ENCODE data around the gene AGPAT3. TPM values are rescaled to one million over a fixed set of nuclear protein-coding genes. Genes with fewer than 3 reads are reported as not detected.

The AGPAT3 gene
- total RNA-seq, 4 donors from 2014 or later, result 63.5 to 225 (median 161) TPM

DNA sequence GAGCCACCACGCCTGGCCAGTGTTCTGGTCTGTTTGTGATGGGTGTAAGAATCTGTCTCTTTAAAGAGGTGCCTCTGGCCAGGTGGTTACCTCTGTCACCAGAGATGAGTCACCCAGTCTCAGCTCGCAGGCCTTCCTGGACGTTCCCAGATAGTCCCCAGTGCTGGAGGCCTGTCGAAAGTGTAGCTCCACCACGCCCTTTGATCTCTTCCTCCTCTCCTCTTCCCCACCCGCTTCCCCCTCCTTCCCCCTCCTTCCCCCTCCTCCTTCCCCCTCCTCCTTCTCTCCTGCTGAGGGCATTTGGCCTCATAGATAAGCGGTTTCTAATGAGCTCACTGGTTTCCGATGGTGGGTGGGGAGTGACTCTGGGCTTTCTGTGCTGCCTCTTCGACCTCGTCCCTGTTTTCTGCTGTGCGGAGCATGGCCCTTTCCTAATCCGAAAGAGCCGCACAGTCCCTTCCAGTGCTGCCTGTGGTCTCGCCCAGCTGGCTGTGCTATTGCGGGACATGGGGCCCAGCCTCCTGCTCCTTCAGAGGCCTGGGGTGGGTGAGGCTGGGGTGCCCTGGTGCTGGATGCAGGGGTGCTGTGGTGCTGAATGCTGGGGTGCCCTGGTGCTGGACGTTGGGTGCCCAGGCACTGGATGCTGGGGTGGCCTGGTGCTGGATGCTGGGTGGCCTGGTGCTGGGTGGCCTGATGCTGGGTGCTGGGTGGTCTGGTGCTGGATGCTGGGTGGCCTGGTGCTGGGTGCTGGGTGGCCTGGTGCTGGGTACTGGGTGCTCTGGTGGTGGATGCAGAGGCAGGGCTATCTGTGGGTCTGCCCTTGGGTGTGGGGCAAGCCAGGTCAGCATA is 19.2 kb downstream of the AGPAT3 start:
- peak in 2 of 3 donors; percentile 85 to 90 for DNase-seq
- H3K4me1 ChIP-seq, result peaks cover 0 to 50% (median 3%) of the 10 kb centered on the region in 4 donors
- no peaks in the 10 kb centered on the region for H3K27me3 ChIP-seq
- TF ChIP-seq, protein P1, sequence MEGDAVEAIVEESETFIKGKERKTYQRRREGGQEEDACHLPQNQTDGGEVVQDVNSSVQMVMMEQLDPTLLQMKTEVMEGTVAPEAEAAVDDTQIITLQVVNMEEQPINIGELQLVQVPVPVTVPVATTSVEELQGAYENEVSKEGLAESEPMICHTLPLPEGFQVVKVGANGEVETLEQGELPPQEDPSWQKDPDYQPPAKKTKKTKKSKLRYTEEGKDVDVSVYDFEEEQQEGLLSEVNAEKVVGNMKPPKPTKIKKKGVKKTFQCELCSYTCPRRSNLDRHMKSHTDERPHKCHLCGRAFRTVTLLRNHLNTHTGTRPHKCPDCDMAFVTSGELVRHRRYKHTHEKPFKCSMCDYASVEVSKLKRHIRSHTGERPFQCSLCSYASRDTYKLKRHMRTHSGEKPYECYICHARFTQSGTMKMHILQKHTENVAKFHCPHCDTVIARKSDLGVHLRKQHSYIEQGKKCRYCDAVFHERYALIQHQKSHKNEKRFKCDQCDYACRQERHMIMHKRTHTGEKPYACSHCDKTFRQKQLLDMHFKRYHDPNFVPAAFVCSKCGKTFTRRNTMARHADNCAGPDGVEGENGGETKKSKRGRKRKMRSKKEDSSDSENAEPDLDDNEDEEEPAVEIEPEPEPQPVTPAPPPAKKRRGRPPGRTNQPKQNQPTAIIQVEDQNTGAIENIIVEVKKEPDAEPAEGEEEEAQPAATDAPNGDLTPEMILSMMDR (IDR thresholded peaks at IDR 0.05), result no peak
- no peak for TF ChIP-seq POLR2A (IDR thresholded peaks at IDR 0.05)
- peak overlapping the region in 2 of 4 donors; percentile 20 to 37 for H3K4me3 ChIP-seq
- H3K9me3 ChIP-seq, result no peaks in the 10 kb centered on the region
- H3K27ac ChIP-seq, result peak overlapping the region; percentile 52 to 89 (median 76)
- peaks cover 0 to under 1% (median 0%) of the 10 kb centered on the region in 3 donors for H3K36me3 ChIP-seq

DNA sequence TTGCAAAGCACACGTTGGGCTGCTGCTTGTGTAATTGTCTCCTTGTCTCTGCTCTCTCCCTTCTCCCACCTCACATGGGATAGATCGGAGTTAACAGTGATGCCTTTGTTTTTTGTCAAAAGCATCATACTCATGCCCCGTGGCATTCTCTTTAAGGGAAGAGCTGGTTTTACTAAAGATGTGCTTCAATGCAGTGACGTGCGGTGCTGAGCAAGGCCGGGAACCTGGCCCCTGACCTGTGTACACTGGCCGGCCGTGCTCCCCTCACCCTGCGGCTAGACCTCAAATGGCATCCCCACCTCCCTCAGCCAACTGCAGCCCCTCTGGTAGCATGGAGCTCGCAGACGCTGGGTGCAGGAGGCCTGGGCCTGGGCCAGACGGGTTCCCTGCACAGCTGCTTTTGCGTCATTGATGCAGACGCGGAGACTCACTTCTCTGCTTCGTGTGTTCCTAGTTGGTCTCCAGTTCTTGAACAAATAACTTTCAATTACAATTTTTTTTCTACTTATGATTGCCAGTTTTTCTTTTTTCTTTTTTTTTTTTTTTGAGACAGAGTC is 19.9 kb downstream of the AGPAT3 start:
- peak in 1 of 3 donors; percentile 45 for DNase-seq
- no peak for TF ChIP-seq POLR2A (IDR thresholded peaks at IDR 0.05)
- TF ChIP-seq, protein P1 (IDR thresholded peaks at IDR 0.05), result no peak
- Histone ChIP-seq H3K9me3 (no peaks in the 10 kb centered on the region), H3K27me3 (no peaks in the 10 kb centered on the region), H3K36me3 (peaks cover 0 to 7% (median 0%) of the 10 kb centered on the region in 3 donors), H3K4me1 (peaks cover 0 to 43% (median 3%) of the 10 kb centered on the region in 4 donors), H3K27ac (peak overlapping the region; percentile 52 to 89 (median 76)), H3K4me3 (no peak overlapping the region)

DNA sequence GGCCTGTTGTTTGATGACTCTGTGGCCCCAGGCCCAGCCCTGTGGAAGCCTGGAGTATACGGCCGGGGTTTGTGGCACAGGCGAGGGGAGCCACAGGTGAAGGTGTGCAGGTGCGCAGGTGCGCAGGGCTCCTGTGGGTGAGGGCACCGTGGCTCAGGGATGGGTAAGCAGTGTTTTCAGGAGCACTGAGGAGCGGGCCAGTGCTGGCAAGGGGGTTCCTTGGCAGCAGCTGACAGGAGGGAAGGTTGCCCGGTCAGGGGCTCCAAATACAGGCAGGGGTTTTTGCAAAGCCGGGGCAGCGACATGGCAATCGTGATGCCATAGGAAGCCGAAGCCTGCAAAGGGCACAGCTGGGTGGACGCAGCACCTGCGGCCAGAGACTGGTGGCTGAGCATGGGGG is 20.7 kb downstream of the AGPAT3 start:
- Histone ChIP-seq H3K27ac (no peak overlapping the region), H3K4me3 (no peak overlapping the region), H3K27me3 (no peaks in the 10 kb centered on the region), H3K36me3 (peaks cover 0 to 7% (median 0%) of the 10 kb centered on the region in 3 donors), H3K9me3 (no peaks in the 10 kb centered on the region), H3K4me1 (peaks cover 0 to 36% (median 3%) of the 10 kb centered on the region in 4 donors)
- peak in 1 of 3 donors; percentile 44 for DNase-seq
- TF ChIP-seq POLR2A (IDR thresholded peaks at IDR 0.05), result no peak
- TF ChIP-seq, protein P1 (IDR thresholded peaks at IDR 0.05), result no peak

DNA sequence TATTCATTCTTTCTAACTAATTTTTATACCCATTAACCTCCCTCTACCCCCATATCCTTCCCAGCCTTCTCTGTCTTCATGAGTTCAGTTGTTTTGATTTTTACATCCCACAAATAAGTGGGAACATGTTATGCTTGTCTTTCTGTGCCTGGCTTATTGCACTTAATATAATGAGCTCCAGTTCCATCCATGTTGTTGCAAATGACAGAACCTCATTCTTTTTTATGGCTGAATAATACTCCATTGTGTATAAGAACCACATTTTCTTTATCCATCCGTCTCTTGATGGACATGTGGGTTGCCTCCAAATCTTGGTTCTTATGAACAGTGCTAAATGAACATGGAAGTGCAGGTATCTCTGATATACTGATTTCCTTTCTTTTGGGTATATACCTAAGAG is 21.5 kb downstream of the AGPAT3 start:
- Histone ChIP-seq H3K9me3 (no peaks in the 10 kb centered on the region), H3K36me3 (peaks cover 0 to 7% (median 0%) of the 10 kb centered on the region in 3 donors), H3K27ac (no peak overlapping the region), H3K4me3 (no peak overlapping the region), H3K27me3 (no peaks in the 10 kb centered on the region), H3K4me1 (peaks cover 0 to 32% (median 3%) of the 10 kb centered on the region in 4 donors)
- TF ChIP-seq, protein P1 (IDR thresholded peaks at IDR 0.05), result no peak
- DNase-seq, result no peak

DNA sequence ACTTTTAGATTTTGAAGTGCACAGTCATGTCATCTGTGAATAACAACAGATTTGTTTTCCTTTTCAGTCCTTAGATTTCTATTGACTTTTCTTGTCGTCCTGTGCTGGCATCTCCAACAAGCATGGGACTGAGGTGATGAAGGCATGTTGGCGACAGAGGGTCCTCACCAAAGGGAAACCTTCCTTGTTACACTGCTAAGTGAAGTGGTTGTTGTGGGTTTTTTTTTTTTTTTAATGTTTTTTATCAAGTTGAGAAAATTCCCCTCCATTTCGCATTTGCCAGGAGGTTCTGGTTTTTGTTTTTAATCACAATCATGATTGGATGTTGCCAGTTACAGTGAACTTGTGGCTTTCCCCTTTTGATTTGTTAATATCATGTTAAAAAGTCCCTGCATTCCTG is 24.0 kb downstream of the AGPAT3 start:
- DNase-seq, result no peak
- Histone ChIP-seq H3K27ac (no peak overlapping the region), H3K4me1 (peaks cover 0 to 27% (median 3%) of the 10 kb centered on the region in 4 donors), H3K9me3 (no peaks in the 10 kb centered on the region), H3K4me3 (no peak overlapping the region), H3K36me3 (peaks cover 0 to 7% (median 0%) of the 10 kb centered on the region in 3 donors), H3K27me3 (no peaks in the 10 kb centered on the region)
- no peak for TF ChIP-seq POLR2A (IDR thresholded peaks at IDR 0.05)
- TF ChIP-seq, protein P1 (IDR thresholded peaks at IDR 0.05), result no peak
